ENCODE results near the gene LCP2.
"Not testable (repeated sequence)": the region's sequence is repeated elsewhere in the genome, so short reads cannot be mapped to it uniquely, and the experiment has no call there.

GRCh38 chr5:170248931-170249227 lies 48.7 kb downstream of the LCP2 start:
- TF ChIP-seq NFE2L2 (conservative IDR thresholded peaks at IDR 0.05; ENCODE audit: low read length); CTCF (IDR thresholded peaks at IDR 0.05): not testable (repeated sequence)

Measured in A549 (cell line).